GM21529 (cell line): ENCODE data around the gene TTC32.

Experiments used
- ATAC-seq: cut with Tn5 transposase; IDR thresholded peaks from one replicate; pipeline ENCODE4 v1.9.1; 2021; ENCODE audit not compliant: unreplicated experiment

TTC32 gene

DNA sequence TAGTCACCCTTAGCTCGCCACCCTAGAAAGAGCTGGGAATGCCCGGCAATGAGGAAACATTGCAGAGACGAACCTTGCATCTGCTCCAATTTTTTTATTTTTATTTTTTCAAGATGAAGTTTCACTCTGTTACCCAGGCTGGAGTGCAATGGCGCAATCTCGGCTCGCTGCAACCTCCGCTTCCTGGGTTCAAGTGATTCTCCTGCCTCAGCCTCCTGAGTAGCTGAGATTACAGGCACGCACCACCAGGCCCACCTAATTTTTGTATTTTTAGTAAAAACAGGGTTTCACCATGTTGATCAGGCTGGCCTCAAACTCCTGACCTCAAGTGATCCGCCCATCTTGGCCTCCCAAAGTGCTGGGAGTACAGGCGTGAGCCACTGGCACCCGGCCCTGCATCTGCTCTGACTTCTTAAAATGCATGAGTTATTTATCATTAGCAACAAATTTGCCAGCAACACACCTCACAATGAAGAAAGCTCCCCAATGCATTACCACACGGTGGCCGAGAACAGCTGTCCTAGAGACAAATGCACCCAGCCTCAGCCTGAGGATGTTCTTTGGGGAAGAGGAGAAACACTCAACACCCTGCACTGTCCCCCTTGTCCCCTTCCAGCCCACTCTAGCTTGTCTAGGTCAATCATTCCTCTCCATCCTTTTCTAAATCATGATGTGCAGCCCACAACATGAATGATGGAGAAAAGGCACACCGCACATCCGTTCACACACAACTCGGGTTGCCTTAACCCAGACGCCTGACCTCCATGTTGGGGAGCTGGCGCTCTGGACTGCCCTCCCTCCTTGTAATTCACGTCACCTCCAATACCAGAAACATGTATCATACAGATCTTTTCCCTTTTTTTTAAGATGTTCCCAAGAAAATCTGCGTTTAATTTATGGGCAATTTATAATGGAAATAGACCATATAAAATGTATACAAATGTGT lies 46.9 kb downstream of the TTC32 start:
- ATAC-seq = no peak

DNA sequence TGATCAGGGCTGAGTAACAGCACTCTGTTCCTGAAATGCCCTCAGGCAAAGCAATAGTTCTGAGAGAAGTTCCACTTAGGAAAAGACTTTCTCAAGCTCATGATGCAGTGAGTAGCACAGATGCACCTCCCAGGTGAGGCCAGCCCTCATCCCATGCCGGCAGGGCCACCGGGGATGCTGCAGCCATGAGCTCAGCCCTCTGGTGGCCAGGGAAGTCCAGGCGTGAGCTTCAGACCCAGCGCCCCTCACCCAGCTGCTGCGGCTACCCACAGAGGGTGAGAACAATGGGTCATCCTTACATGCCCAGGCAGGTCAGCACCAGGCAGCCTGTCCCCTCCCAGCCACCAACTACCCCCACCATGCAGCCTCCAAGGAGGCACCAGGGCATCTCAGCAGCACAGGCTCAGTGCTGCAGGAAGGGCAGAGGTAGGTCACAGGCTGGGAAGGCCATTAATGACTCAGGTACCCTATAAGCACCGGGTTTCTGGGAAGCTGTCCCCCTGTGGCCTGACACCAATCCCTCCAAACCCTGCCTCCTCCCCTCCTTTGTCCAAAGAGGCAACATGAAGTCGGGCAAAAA lies 50.6 kb downstream of the TTC32 start:
- no peak for ATAC-seq

DNA sequence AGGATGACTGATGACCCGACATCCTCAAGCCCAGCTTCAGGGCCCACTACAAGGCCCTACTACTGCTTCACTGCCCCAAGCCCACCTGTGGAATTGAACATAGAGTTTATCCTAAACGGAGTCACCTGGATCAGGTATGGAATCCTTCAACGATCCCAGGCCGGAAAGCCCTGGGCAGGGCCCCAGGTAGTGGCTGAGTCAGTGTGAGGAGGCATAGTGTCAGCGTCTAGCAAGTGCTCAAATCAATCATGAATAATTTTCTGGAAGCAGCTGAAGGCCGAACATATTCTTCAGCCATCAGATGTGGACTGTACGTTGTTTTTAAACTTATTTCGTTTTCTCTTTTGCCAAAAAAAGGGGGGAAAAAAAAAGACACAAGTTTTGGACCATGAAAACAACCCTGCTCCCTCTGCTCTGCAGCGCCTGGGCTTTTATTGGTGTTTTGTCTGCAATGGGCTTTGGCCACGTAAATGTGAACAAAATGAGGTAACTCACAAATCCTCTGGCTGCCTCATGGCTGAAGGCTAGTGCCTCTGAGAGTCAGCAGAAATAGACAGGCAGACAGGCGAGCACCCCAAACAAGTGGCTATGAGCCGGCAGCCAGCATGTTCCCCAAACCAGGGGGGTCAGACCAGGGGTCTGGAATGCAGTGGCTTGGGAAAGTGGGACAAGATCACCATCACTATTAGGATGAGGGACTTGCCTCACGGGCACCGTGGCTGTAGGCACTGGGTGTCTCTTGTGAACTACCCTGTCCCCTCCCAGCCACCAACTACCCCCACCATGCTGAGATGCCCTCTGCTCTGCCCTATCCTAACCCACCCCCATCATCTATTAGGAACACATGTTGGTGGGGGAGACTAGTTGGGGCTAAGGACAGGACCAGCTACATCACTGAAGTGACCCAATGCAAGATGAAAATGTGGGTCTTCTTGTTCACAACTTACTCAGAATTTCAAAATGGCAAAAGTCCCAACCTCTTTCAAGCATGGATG lies 51.4 kb downstream of the TTC32 start:
- ATAC-seq = no peak

DNA sequence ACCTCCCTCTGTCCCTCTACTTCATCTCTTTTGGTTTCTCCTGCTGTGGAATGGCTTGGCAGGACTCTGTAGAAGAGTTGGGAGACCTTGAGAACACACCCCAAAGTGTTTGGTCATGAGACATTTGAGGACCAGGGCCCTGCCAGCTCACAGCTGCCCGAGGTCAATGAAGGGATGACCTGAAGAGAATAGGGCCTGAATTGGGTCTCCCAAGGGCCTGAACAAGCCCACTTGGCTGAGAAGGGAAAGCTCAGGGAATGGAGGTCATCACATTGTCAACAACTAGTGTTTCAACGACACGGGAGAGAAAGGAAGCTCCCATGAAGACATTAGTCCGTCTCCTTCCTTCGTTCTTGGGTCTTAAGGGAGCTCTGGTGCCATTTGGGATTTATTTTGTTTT lies 52.8 kb downstream of the TTC32 start:
- no peak for ATAC-seq

GRCh38 chr2:19848029-19848750 lies 53.6 kb downstream of the TTC32 start:
- no peak for ATAC-seq

DNA sequence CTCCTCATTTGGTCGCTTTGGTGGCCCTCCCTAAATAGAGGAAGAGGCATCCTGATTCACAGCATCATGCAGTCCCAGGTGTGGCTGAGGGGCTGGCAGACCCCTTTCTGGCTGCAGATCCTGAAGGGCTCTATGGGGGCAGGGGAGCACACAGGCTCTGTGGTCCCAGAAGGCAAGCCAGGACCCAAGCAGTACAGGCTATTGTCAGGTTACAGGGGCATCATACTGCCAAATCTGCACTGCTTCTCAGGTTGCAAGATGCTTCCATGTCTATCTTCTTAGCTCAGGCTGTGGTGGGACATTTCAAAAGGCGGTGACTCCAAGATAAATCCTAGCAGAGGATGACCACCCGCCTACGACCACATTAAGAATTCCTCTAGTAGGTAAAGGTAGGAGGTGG lies 54.3 kb downstream of the TTC32 start:
- no peak for ATAC-seq
